CD4-positive, alpha-beta T cell treated with Interferon alpha-2 for 1 hour (primary cell): ENCODE results near the gene EDARADD.
"Not testable (repeated sequence)": the region's sequence is repeated elsewhere in the genome, so short reads cannot be mapped to it uniquely, and the experiment has no call there.

Experiments used
- DNase-seq, 2 donors: peaks; one replicate each; pipeline ENCODE4 v3.0.0-alpha.2; 2020 to 2022

The EDARADD gene

DNA sequence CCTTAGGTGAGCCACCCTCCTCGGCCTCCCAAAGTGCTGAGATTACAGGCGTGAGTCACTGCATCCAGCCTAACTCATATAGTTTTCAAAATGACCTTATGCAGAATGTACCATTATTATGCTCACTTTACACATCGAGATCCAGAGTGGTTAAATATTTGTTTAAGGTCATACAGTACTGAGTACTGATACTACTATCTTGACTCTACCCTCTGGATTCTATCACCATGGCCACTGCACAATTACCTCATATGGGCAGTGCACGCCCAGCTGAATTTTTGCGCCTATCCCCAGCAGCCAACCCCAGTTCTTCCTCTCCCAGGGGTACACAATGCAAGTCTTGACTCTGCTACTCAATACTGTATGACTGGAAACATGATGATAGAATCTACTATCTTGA, 56.7 kb downstream of the EDARADD start:
- DNase-seq: no peak

DNA sequence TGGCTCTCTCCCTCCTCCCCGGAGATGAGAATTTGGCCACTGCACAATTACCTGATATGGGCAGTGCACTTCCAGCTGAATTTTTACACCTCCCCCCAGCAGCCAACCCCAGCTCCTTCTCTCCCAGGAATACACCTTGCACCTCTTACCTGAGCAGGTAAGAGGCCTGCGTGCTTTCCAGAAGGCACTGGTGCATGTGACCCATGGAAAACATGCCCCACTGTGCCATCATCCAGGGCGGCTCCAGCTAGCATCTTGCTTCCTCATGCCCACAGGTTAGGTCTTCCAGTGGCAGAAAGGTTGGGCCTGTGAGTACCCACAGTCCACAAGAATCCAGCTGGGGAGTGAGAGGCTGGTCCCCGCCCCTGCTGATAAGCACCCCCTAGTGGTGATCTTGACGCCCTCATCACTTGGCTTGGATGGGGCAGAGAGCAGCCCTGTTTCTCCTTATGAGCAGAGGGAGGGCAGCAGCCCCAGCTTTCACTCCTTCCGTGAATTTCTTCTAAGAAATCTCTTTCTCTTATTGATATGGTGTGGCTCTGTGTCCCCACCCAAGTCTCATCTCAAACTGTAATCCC, 57.8 kb downstream of the EDARADD start:
- peak; percentile 16 to 64 for DNase-seq

DNA sequence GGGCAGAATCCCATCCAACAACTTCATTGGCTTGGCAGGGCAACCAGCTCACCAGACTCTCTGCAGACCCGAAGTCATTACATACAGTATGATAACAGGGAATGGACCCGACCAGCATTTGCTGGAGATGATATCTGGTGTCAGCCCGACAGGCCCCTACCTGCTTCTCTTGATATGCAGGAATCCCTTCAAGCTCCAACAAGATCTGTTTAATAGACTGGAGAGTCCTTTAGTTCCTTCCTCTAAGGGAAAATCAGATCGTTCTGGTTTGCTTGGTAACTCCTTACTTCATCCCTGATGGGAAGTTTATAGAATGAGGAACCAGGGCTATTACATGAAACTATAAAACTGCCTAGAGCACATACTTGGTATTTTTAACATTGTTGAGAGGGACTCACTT, 61.2 kb downstream of the EDARADD start:
- no peak for DNase-seq

DNA sequence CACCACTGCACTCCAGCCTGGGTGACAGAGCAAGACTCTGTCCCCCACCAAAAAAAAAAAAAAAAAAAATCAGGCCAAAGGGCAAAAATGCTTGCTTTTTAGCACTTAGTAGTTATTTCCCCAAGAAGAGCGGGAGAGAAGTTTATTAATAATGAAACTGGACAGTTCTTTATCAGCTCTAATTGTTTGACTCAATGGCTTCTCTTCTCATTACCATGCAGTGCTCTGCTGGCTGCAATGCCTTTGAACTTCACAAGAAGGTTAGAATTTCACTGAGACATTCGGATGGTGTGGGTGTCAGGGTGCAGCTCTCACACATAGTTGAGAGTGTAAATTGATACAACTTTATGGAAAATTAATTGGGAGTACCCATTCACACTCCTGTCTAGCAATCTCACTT, 63.7 kb downstream of the EDARADD start:
- DNase-seq: no peak

DNA sequence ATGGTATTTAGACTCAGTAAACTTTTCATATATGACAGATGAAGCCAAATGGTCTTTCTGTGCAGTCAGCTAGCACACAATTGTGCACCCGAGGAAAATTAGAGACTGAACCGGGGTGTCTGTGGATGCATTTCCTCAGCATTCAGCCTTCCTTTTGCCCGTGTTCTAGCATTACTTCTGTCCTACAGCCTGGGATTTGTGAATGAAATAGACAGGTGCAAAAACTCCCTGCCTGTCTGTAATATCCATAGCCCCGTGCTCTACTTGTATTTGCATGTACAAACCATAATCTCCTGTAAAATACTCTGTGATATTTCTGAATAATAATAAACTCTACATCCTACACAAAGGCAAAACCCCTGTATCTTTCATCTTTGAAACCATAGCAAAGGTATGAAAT, 64.9 kb downstream of the EDARADD start:
- DNase-seq: no peak

DNA sequence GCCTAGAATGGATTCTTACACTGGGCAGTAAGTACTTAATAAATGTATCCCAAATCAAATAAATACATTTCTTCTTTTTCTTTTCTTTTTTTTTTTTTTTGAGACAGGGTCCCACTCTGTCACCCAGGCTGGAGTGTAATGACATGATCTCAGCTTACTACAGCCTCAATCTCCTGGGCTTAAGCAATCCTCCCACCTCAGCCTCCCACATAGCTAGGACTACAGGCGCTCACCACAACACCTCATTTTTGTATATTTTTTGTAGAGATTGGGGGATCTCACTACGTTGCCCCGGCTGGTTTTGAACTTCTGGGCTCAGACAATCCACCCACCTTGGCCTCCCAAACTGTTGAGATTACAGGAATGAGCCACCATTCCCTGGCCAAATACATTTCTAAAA, 66.0 kb downstream of the EDARADD start:
- DNase-seq: no peak

DNA sequence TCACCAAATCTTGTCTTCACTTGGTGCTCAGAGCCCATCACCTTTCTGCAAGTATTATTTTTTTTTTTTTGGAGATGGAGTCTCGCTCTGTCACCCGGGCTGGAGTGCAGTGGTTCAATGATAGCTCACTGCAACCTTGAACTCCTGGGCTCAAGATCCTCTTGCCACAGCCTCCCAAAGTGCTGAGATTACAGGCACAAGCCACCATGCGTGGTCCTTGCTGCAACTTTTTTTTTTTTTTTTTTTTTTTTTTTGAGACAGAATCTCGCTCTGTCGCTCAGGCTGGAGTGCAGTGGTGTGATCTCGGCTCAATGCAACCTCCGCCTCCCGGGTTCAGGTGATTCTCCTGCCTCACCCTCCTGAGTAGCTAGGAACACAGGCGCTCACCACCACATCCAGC, 70.1 kb downstream of the EDARADD start:
- DNase-seq: not testable (repeated sequence)

DNA sequence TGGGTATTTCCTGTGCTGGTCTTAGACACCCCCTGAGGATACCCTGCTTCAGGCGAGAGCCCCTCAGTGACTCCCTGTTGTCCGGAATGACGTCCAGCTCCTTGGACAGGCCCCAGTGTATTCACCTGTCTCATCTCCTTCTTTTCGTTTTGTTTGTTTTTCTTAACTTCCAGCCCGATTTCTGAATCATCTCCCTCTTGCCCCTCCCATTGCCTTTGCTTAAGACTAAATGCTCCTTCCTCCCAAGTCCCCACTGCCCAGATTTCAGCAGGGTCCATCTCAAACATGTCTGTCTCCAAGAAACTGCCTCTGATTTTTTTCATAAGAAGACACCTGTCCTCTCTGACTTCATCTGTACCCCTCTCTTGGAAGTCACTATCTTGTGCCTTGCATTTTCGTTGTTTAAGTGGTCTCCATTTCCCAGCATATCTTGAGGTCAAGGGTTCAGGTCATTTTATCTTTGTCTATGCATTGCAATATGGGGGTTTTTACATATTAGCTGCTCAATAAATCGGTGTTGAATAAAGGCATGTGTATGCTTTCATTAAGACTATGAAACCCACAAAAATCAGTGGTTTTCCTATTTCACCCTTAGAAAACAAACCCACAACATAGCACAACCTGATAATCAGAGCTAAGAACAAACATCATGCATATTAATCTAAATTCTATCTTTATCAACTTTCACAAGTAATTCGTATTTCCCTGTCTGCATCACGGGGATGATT, 71.3 kb downstream of the EDARADD start:
- no peak for DNase-seq

DNA sequence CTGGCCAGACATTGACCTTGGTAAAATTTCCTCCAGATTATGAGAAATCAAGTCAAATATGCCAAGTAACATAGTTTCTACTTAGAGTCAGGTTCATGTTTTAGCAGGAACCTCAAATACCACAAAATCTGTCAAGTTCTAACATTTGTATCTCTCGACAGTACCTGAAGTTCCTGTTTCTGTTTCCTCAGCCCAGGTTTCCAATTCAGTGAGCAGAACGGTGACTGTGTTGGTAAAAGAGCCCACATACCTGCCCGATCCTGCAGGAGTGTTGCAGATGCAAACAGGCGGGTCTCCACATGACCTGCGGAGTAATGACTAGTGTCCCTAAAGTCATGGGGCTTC, 71.8 kb downstream of the EDARADD start:
- peak in 1 of 2 donors; percentile 36 for DNase-seq

DNA sequence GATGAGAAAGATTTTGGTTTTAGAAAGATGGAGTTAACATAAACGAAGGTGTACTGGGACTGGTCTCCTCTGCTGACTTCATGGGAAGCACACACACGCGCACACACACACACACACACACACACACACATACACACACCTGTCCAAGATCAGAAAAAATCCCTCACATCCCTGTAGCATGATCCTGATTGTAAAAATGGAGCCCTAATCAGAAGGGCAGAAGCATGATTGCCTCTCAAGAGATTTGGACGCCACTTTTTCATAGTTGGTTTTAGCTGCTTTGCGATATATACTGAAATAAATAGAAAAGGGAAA, 73.2 kb downstream of the EDARADD start:
- no peak for DNase-seq

DNA sequence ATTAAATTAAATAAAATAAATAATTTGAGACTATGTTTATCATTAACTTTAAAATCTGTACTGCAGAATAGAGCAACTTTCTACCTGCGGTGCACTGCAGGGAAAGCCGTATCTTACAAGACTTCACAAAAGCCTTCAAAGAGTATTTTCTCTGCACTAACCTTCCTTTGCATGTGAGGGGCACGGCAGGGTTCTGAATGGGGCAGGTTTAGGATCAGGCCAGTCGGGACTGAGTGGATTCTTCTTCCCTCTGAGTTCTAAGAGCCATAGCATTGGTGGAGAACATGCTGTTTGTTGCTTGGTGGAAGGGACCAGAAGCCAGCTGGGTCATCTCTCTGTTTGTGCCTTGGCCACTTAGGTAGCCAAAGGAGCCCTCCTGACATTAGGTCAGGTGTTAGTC, 74.5 kb downstream of the EDARADD start:
- no peak for DNase-seq

DNA sequence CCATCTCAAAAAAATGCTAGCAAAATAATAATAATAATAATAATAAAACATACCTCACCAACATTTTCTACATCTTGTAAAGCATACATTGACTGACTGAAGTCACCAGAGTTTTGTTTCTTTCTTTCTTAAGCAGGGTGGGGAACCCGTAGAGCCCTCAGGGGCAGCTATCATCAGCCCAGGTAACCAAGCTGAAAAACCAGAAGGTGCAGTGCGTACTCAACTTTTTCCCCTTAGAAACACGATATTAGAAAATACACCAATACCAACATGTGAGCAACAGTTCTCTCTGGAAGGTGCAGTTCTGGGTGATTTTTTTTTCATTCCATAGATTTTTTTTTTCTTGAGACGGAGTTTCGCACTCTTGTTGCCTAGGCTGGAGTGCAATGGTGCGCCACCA, 75.4 kb downstream of the EDARADD start:
- DNase-seq: no peak

DNA sequence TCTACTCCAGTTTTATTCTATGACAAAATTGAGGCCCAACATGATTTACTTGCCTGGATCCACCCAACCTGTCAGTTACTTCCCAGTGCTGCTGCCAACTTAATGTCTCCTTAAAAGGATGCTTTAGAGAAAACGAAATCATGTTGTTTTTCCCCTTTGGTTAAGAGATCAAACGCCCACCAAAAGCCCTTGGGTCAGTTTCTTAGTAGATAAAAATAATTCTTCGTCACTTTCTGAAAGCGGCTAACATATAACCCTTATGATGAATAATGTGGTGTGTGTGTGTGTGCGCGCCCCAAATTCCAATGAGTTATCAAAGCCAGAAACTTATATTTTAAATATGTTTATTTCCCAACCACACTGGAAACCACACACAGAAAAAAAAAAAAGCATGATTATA, 77.0 kb downstream of the EDARADD start:
- no peak for DNase-seq

DNA sequence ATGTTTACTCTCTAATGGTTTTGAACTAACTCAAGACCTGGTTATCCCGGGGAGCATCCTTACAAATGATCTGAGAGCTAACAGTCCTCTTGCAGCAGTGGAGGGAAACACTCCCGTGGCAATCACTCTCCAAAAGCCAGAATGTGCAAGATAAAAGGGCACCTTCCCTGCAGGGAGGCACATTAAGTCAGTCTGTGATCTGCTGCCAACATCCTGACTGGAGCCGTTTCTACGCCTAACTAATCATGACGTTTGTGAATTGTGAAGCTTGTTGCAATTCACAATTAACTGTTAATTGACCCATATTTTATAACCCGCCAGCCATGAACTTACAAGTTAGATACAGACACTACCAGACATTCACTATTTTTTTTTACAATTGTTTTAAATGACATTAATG, 77.6 kb downstream of the EDARADD start:
- DNase-seq: no peak

DNA sequence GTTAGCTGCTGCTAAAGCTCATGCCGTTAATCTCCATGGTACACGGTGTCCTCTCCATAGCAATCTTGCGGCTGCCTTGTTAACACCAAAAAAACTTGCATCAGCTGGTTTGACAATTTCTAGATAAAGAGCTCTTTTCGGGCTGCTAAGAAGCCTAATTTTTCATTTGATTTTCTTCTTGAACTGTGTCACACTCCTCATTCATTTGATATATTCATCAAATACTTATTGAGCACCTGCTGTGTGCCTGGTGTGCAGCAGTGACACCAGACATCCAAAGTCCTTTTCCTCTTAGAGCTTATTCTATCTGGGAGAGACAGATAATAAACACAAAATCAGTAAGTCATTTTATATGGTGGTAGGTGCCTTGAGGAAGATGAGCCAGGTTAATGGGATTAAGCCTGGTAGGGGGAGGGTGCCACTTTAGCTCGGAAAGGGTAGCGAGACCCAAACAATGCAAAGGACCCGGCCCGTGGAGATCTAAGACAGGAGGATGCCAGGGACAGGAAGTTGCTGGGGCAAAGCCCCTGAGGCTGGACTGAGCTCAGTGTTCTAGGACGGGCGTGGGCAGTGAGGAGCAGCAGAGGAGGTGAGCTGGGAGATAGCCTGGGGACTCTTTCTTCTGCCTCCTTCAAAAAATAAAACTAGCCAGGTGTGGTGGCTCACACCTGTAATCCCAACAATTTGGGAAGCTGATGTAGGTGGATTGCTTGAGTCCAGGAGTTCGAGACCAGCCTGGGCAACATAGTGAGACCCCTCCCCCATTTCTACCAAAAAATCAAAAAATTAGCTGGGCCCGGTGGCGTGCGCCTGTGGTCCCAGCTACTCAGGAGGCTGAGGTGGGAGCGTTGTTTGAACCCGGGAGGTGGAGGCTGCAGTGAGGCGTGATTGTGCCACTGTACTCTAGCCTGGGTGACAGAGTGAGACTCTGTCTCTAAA, 79.0 kb downstream of the EDARADD start:
- no peak for DNase-seq

DNA sequence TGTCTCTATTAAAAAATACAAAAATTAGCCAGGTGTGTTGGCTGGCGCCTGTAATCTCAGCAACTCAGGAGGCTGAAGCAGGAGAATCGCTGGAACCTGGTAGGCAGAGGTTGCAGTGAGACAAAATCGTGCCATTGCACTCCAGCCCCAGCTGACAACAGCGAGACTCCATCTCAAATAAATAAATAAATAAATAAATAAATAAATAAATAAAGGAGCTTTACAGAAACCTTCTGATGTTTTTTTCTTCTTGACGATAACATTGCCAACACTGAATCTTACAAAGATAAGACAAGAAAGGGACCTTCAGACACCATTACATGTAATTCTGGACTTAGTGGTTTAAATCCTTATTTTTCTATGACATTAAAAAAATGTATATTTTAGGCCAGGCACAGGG, 81.9 kb downstream of the EDARADD start:
- DNase-seq: no peak

DNA sequence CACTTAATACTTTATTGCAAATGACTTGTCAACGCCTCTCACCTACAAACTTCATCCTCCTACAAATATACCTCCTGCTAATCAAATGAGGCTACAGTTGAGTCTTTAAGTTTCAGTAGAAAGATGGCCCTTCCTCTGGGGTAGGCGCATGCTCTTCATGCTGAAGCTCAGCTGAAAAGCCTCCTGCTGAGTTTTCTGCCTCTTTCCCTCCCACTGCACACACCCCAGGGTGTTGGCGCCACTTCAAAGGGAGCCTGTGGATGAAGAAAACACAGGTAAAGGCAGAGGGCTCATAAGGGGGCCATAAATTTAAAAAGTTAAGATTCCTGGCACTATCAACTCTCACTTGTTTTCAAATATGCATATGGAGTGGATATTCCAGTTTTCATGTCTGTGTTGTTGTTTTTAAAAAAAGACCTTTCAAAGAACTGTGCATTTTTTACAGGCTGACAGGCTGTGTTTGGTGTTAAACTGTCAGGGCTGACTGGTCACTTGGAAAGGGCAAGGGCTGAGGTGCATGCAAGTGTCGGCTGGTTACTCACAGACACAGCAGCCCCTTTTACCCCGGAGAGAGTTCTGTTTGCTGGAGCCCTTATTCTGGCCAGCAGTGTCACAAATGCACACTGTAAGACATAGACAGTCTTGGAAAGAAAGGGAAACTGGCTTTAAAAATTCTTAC, 86.8 kb downstream of the EDARADD start:
- no peak for DNase-seq

DNA sequence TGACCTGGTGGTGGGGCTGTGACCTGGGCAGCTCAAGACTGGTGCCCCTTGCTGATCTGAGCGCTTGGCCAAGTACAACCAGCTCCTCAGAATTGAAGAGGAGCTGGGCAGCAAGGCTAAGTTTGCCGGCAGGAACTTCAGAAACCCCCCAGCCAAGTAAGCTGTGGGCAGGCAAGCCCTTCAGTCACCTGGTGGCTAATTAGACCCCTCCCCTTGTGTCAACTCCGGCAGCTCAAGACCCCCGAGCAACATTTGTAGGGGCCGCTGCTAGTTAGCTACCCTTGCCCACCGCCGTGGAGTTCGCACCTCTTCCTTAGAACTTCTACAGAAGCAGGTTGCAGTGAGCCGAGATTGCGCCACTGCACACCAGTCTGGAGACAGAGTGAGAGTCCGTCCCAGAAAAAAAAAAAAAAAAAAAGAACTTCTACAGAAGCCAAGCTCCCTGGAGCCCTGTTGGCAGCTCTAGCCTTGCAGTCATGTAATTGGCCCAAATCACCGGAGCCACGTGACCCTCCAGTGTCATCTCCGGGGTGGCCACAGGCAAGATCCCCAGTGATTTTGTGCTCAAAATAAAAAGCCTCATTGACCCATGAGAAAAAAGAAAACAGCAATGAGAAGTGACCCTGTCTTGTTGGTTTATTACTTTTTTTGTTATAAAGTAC, 90.4 kb downstream of the EDARADD start:
- DNase-seq: no peak

DNA sequence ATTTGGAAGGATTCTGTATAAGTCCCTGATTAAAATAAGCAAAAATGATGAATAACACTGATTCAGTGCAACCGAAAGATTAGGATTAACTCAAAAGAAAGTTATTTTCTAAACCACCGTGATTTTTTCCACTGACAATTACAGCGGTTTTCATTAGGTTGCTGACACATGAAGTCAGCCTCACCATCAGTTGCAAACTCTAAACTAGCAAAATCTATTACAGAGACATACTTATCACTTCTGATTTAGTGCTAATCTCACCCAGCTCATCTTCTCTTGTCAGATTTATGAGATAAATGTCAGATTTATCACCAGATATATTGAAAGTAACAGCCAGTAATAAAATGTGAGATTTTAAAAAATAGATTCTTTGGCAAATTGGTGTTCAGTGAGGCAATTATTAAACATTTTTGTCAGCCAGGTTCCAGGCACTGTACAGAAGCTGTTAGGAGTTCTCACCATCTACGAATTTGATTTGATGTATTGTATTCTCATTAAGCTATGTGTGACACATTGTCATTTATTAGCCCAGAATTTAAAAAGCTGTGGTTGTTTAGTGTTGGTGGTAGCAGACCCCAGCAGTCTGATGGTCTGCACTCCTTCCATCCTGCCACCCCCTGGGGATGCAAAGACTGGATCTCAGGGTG, 92.4 kb downstream of the EDARADD start:
- no peak for DNase-seq

DNA sequence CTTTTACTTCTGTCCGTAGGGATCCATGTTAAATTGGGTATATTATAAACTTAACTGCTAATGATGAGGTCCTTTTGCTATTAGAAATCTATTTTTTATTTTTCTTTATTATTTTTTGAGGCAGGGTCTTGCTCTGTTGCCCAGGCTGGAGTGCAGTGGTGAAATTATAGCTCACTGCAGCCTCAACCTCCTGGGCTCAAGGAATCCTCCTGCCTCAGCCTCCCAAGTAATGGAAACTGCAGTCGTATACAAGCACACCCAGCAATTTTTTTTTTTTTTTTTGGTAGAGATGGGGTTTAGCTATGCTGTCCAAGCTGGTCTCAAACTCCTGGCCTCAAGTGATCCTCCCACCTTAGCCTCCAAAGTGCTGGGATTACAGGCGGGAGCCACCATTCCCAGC, 95.1 kb downstream of the EDARADD start:
- DNase-seq: not testable (repeated sequence)

DNA sequence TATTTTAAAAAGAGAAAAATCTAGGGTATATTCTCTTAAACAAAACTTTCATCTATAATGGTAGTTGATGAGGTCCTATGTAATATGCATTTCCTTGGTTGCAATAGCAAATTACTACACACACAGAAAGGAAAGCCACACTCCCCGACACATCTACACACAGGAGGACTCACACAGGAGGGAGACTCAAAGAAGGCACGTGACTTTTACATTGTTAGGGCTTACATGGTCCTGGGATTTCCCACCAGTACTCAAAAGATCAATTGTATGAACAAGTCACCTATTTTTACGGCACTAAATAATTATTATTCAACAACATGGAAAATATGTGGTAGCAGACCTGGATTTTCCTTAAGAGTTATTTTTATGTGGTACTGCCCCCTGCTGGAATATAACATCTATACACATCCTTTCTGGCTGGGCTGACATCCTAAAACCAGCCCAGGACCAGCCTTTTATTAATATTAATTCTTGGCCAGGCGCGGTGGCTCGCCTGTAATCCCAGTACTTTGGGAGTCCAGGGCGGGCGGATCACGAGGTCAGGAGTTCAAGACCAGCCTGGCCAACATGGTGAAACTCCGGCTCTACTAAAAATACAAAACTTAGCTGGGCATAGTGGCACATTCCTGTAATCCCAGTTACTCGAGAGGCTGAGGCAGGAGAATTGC, 95.8 kb downstream of the EDARADD start:
- peak in 1 of 2 donors; percentile 60 for DNase-seq
